ENCODE data around the gene DOP1B.
A peak's percentile ranks its signal among the peaks of the same experiment; 100 is the strongest.

- TF ChIP-seq SMAD5 (IDR thresholded peaks at IDR 0.05; ENCODE audit: low read depth) = no peak
- no peak for TF ChIP-seq CTCF (IDR thresholded peaks at IDR 0.05 in 2 of 3, conservative IDR thresholded peaks at IDR 0.05 in 1 of 3; ENCODE audit: control insufficient read depth in 2 of 3, extremely low read depth in 1 of 3, insufficient read depth in 1 of 3, low read depth in 3 of 3, low read length in 3 of 3)
- no peak for TF ChIP-seq MAX (IDR thresholded peaks at IDR 0.05; ENCODE audit: low read depth, low read length)
- TF ChIP-seq ATF3 (IDR thresholded peaks at IDR 0.05; ENCODE audit: borderline replicate concordance, extremely low read depth, low read depth, low read length) = no peak
- TF ChIP-seq ZBTB4 (CRISPR knock-in tag; IDR thresholded peaks at IDR 0.05) = no peak
- TF ChIP-seq ZNF217 (IDR thresholded peaks at IDR 0.05) = no peak
- TF ChIP-seq BACH1 (IDR thresholded peaks at IDR 0.05; ENCODE audit: borderline replicate concordance) = no peak
- TF ChIP-seq FOXK2 (IDR thresholded peaks at IDR 0.05) = no peak
- TF ChIP-seq HCFC1 (IDR thresholded peaks at IDR 0.05; ENCODE audit: low read length) = no peak
- TF ChIP-seq KDM1A (IDR thresholded peaks at IDR 0.05; ENCODE audit: borderline replicate concordance) = no peak
- peak; percentile 68; the same call in 1 of the 2 replicates for TF ChIP-seq GABPA (IDR thresholded peaks at IDR 0.05; ENCODE audit: low read depth)
Observed at GRCh38 chr21:36149788-36150711, 6.6 kb upstream of the DOP1B start.
